Mammary microvascular endothelial cell (primary cell): ENCODE measurements around the gene KCNK18. TPM values are rescaled to one million over a fixed set of nuclear protein-coding genes. Genes with fewer than 3 reads are reported as not detected.

Experiments
- total RNA-seq: library from RNA; depleted of rRNA; stranded (reverse); fragments of >200 nt; gene quantifications from 2 replicates; pipeline ENCODE4 v1.2.3, GENCODE V29; 2015

Gene KCNK18
- not detected in 2 replicates for total RNA-seq

DNA sequence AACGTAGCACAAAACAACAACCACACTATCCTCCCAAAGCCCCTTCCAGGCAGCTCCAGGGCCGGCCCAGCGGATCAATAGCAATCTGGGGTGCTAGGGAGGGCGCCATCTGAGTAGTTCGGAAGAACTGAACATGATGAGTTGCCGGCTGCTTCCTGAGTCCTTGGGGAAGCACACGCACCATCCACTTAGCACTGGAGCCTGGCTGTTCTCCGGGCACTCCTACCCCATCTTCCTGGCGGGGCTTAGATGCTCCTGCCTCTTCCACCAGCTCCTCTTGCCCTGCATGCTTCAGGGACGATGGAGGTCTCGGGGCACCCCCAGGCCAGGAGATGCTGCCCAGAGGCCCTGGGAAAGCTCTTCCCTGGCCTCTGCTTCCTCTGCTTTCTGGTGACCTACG, at the start of gene KCNK18:
KCNK18 (plus strand) TSS at position 301 of the 400 bp plus-strand sequence; CDS start at position 301, 0 bp downstream.

DNA sequence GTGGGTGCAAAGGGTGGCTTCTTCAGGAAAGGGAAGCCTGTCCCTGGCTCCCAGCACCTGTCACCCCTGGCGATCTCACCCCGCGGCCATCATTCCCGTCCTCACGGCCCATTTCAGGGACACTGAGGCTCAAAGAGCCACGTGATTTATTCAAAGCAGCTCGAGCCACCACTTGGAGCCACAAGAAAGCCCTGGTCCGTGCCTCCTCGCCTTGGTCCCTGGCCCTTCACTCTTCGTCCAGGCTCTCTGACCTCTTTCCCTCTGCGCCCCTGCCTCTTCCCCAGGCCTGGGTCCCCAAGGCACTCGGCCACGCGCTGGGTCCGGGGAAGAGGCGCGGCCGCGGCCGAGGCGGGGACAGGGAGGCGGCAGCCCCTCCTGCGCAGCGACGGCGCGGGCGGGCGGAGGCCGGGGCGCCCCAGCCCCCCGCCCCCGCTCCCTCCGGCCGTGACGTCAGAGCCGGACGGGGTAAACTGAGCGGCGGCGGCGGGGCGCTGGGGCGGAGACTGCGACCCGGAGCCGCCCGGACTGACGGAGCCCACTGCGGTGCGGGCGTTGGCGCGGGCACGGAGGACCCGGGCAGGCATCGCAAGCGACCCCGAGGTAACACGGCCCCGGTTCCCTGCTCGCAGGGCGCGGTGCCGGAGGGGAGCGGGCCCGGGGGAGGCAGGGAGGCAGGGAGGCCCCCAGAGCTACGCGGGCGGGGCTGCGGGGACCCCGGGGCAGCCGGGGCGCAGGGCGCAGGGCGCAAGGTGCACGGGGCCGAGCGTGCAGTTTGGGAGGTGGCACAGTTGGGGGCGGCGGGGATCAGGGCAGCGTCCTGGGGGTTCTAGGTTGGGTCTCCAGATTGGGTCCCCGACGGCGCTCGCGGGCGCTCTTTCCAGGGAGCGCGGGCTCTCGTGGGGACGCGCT, 43.6 kb downstream of the KCNK18 start, which contains the start of gene SLC18A2:
SLC18A2 (plus strand) TSS at position 494 of the 909 bp plus-strand sequence. CDS start 580 bp downstream, outside the sequence.

Other genes with a start within 250 kb of the KCNK18 start
- 2.1 and 2.4 TPM in 2 replicates for gene SHTN1, start 192.3 kb upstream of the KCNK18 start, total RNA-seq
- not detected in 2 replicates for gene VAX1, start 59.2 kb upstream of the KCNK18 start, total RNA-seq
- not detected in 2 replicates for gene SLC18A2, start 43.6 kb downstream of the KCNK18 start, total RNA-seq
- gene PDZD8, start 178.0 kb downstream of the KCNK18 start, total RNA-seq = 9.5 and 10.9 TPM in 2 replicates